ENCODE data around the gene ESR1. TPM values are rescaled to one million over a fixed set of nuclear protein-coding genes. Genes with fewer than 3 reads are reported as not detected.

Gene ESR1
- polyA plus RNA-seq, 1 donor (not counting 4 experiments of a cell fraction or from before 2014, with no cell fraction given) = 0.22 TPM

DNA sequence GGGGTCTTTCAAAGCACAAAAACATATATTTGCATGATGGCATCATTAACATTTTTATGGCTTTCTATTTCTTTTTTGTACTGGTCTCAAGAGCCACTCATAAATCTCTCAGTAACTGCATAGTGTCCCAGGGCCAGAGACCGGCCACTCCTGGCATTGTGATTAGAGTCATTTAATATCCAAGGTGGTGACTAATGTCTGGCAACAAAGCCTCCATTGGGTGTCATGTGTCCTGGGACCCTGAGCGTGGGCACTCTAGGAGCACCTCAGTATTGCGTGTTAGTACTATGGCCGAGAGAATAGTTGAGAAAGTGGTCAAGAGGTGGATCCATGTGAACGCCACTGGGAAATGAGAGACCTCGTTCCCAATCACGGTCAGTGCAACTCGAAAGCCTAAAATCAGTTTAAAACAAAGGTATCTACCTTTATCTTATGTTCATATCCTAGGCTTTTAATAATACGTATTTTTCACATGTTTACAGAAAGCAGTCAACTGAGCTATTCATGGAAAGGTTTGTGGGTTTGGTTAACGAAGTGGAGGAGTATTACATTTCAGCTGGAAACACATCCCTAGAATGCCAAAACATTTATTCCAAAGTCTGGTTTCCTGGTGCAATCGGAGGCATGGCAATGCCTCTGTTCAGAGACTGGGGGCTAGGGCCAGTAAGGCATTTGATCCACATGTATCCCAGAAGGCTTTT lies 2.7 kb upstream of the ESR1 start:
- H3K36me3 ChIP-seq (ENCODE audit: control insufficient read depth in 2 of 2, extremely low read depth in 1 of 2, insufficient read depth in 2 of 2, low read length in 2 of 2) = no peaks in the 10 kb centered on the region
- H4K20me1 ChIP-seq (ENCODE audit: control insufficient read depth, extremely low read depth, insufficient read depth, low read length) = no peaks in the 10 kb centered on the region
- no peaks in the 10 kb centered on the region for H3K79me2 ChIP-seq (ENCODE audit: control insufficient read depth, insufficient read depth, low read length)
- dilution Hi-C loops (cut with MboI; ENCODE audit: extremely low pct_ligation_motif_present, low sequenced_read_pairs) = no loop called here
- H3K9ac ChIP-seq (ENCODE audit: control insufficient read depth, extremely low read depth, insufficient read depth, low read length) = no peak overlapping the region
- FAIRE-seq (no peak), DNase-seq (ENCODE audit: low read depth, low spot score) (no peak)
- H3K4me1 ChIP-seq (ENCODE audit: control insufficient read depth, extremely low read depth, insufficient read depth, low read length) = peaks cover 15% of the 10 kb centered on the region
- H3K4me3 ChIP-seq (ENCODE audit: control insufficient read depth in 2 of 3, extremely low read depth in 1 of 3, insufficient read depth in 2 of 3, low read depth in 1 of 3, low read length in 3 of 3) = no peak overlapping the region
- no peak overlapping the region for H3K27ac ChIP-seq (ENCODE audit: control insufficient read depth, insufficient read depth, low read length)
- H2AFZ ChIP-seq (ENCODE audit: control insufficient read depth, low read length) = no peak overlapping the region
- H3K9me1 ChIP-seq (ENCODE audit: control insufficient read depth, extremely low read depth, insufficient read depth, low read length) = no peaks in the 10 kb centered on the region
- H3K27me3 ChIP-seq (ENCODE audit: control insufficient read depth, extremely low read depth, insufficient read depth, low read length) = peaks cover 48% of the 10 kb centered on the region
- TF ChIP-seq CTCF (optimal IDR thresholded peaks at IDR 0.05 in 1 of 3, IDR thresholded peaks at IDR 0.05 in 1 of 3, conservative IDR thresholded peaks at IDR 0.05 in 1 of 3; ENCODE audit: extremely low read depth in 1 of 3, insufficient read depth in 2 of 3, low read length in 3 of 3) (no peak), EZH2 (IDR thresholded peaks at IDR 0.05; ENCODE audit: low read length) (no peak)
- peak overlapping the region; percentile 82 for H3K4me2 ChIP-seq (ENCODE audit: control insufficient read depth, extremely low read depth, insufficient read depth, low read depth, low read length)
- no peaks in the 10 kb centered on the region for H3K9me3 ChIP-seq (ENCODE audit: control insufficient read depth, low read depth, low read length)

- FAIRE-seq (no peak), DNase-seq (ENCODE audit: low read depth, low spot score) (no peak)
- dilution Hi-C loops (cut with MboI; ENCODE audit: extremely low pct_ligation_motif_present, low sequenced_read_pairs) = no loop called here
- H3K4me2 ChIP-seq (ENCODE audit: control insufficient read depth, extremely low read depth, insufficient read depth, low read depth, low read length) = peak overlapping the region; percentile 82
- H3K36me3 ChIP-seq (ENCODE audit: control insufficient read depth in 2 of 2, extremely low read depth in 1 of 2, insufficient read depth in 2 of 2, low read length in 2 of 2) = no peaks in the 10 kb centered on the region
- no peaks in the 10 kb centered on the region for H3K9me3 ChIP-seq (ENCODE audit: control insufficient read depth, low read depth, low read length)
- H4K20me1 ChIP-seq (ENCODE audit: control insufficient read depth, extremely low read depth, insufficient read depth, low read length) = no peaks in the 10 kb centered on the region
- no peak overlapping the region for H3K27ac ChIP-seq (ENCODE audit: control insufficient read depth, insufficient read depth, low read length)
- TF ChIP-seq CTCF (optimal IDR thresholded peaks at IDR 0.05 in 1 of 3, IDR thresholded peaks at IDR 0.05 in 1 of 3, conservative IDR thresholded peaks at IDR 0.05 in 1 of 3; ENCODE audit: extremely low read depth in 1 of 3, insufficient read depth in 2 of 3, low read length in 3 of 3) (no peak), EZH2 (IDR thresholded peaks at IDR 0.05; ENCODE audit: low read length) (peak; percentile 33)
- H3K27me3 ChIP-seq (ENCODE audit: control insufficient read depth, extremely low read depth, insufficient read depth, low read length) = peaks cover 52% of the 10 kb centered on the region
- H3K9ac ChIP-seq (ENCODE audit: control insufficient read depth, extremely low read depth, insufficient read depth, low read length) = peak overlapping the region; percentile 22
- H3K4me3 ChIP-seq (ENCODE audit: control insufficient read depth in 2 of 3, extremely low read depth in 1 of 3, insufficient read depth in 2 of 3, low read depth in 1 of 3, low read length in 3 of 3) = peak overlapping the region in 2 of 3 experiments; percentile 32 to 42
- peaks cover 15% of the 10 kb centered on the region for H3K4me1 ChIP-seq (ENCODE audit: control insufficient read depth, extremely low read depth, insufficient read depth, low read length)
- no peaks in the 10 kb centered on the region for H3K79me2 ChIP-seq (ENCODE audit: control insufficient read depth, insufficient read depth, low read length)
- H3K9me1 ChIP-seq (ENCODE audit: control insufficient read depth, extremely low read depth, insufficient read depth, low read length) = no peaks in the 10 kb centered on the region
- H2AFZ ChIP-seq (ENCODE audit: control insufficient read depth, low read length) = peak overlapping the region; percentile 83
Measured at GRCh38 chr6:151805286-151805840, 2.1 kb upstream of the ESR1 start.

Measured in keratinocyte (primary cell).